GM12875 (cell line): Measurements from ENCODE around the gene IRF3.

Experiments used
- H3K4me3 ChIP-seq: one replicate; pipeline ENCODE4 v1.5.1; 2011; ENCODE audit warnings: low read depth, low read length, control low read depth
- CTCF ChIP-seq: IDR thresholded peaks from 2 replicates; pipeline ENCODE4 v1.5.1; 2011; ENCODE audit warnings: low read depth, mild to moderate bottlenecking, control low read depth, inconsistent platforms, low read length, moderate library complexity, borderline replicate concordance; ENCODE audit not compliant: insufficient read depth

Gene IRF3

DNA sequence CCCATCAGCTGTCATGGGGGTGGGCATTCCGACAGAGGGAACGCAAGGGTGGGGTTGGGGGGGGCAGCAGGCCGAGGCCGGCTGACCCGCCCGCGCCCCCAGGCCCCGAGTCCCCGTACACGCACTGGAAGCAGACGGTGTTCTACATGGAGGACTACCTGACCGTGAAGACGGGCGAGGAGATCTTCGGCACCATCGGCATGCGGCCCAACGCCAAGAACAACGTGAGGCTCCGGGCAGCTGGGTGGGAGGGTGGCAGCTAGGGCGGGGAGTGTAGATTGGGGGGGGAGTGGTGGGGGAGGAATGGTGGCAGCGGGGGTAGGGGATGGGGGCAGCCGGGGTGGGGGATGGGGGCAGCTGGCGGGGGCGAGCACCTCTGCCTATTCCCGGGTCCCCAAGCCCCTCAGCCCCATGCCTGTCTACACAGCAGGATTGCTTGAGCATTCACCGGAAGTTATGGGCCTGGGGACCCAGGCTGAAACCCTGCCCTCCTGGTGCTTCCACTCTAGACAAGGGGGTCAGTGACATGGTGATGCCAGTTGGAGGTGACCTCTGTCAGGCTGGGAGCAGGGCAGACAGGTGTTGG is 20.9 kb upstream of the IRF3 start:
- no peak for TF ChIP-seq CTCF
- H3K4me3 ChIP-seq: no peak overlapping the region

DNA sequence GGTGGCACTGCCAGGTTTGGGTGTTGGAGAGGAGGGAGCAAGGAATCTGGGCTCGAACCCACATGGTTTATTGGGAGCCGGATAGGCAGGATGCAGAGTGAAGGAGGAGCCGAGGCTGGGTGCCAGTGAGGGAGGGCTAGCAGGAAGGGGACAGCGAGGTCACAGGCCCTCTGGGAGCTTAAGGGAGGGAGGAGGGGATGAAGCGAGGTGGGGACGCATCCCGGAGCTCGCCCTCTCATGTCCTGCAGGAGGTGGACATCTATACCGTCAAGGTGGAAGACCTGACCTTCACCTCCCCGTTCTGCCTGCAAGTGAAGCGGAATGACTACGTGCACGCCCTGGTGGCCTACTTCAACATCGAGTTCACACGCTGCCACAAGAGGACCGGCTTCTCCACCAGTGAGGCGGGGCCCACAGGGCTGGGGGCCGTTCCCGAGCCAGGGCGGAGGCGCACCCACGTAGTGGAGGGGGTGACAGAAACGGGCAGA is 20.2 kb upstream of the IRF3 start:
- no peak for TF ChIP-seq CTCF
- no peak overlapping the region for H3K4me3 ChIP-seq

- no peak overlapping the region for H3K4me3 ChIP-seq
- no peak for TF ChIP-seq CTCF
These were observed 19.4 kb upstream of the IRF3 start for GRCh38 chr19:49684983-49685553.

DNA sequence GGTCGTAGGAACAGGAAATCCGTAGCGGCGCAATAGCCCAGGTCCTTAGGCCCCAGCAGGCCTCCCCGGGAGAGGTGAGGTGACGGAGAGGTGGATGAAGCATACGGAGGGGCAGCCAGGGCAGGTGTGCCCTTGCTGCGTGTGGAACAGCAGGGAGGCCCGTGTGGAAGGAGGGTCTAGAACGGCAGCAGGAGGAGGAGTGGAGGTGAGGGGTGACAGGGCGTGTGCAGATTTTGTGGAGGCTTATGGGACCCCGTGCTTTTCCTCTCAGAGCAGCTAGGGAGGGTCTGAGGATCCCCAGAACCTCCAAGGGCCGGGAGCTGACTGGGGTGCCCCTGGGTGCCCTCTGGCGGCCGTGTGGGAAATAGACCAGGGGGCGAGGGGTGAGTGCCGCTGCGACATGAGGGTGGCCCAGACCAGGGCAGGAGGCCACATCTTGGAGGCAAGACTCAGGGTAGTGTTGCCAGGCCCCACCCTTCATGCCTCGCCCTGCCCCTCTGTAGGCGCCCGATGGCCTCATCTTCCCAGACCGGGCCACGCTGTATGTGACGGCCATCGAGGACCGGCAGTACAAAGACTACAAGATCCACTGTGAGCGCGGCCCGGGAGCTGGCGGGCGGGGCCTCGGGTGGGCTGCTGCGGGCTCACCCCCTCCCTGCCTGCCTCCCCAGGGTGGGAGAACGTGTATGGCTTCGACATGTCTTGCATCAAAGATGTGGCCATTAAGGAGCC is 18.8 kb upstream of the IRF3 start:
- peak; percentile 79 for TF ChIP-seq CTCF
- no peak overlapping the region for H3K4me3 ChIP-seq

- no peak for TF ChIP-seq CTCF
- H3K4me3 ChIP-seq: no peak overlapping the region
These were observed 18.2 kb upstream of the IRF3 start for GRCh38 chr19:49683814-49684250.

DNA sequence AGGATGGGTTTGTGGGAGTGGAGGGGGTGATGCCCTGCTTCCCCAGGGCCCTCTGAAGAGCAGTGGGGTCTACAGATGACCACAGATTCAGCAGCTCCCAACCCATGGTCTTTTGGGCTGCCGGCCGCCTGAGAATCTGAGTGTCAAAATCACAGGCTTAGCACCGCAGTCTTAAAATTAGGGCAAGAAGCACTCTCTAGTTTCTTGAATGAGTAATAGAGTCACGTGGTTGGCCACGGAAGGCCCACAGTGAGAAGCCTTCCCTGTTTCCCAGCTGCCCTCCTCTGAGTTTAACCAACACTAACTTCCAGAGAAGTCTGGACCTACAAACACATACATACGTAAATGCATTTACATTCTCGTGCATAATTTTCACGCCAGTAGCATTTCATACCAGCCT is 16.6 kb upstream of the IRF3 start:
- no peak overlapping the region for H3K4me3 ChIP-seq
- no peak for TF ChIP-seq CTCF
